Mucosa of descending colon (tissue), 3 donors: ENCODE measurements around the gene NEGR1. TPM values are rescaled to one million over a fixed set of nuclear protein-coding genes. Genes with fewer than 3 reads are reported as not detected.

Source experiments
- ATAC-seq: fragments of 200-7000 bp; cut with Tn5 transposase; one replicate; pipeline ENCODE4 v1.9.1; 2020; ENCODE audit warnings: mild to moderate bottlenecking, moderate library complexity
- DNase-seq, 3 donors: peaks; one replicate each; pipeline ENCODE4 v3.0.0-alpha.2; 2020
- H3K36me3 ChIP-seq: fragments of 200-600 bp; one replicate; pipeline ENCODE4 v1.8.0; 2021; ENCODE audit warnings: low read depth, mild to moderate bottlenecking
- H3K4me1 ChIP-seq: fragments of 200-600 bp; one replicate; pipeline ENCODE4 v1.8.0; 2021; ENCODE audit warnings: low read depth, mild to moderate bottlenecking
- H3K4me3 ChIP-seq: fragments of 200-600 bp; one replicate; pipeline ENCODE4 v1.8.0; 2021; ENCODE audit warnings: mild to moderate bottlenecking
- H3K9me3 ChIP-seq: fragments of 200-600 bp; one replicate; pipeline ENCODE4 v1.8.0; 2021; ENCODE audit warnings: mild to moderate bottlenecking
- intact Hi-C, 2 donors: fragments of 100-400 bp; cut with DNase I in 1 of 2; cut with micrococcal nuclease in 1 of 2; formaldehyde crosslinking; loops; one replicate each; pipeline versions ENCODE4 v1.11.0 to v1.11.1; 2022; cut with DNase I, micrococcal nuclease
- total RNA-seq, 3 donors: library from RNA; stranded (reverse); fragmentation: NEBNext Ultra II Directional in 2 of 3; extraction: Animal tissue kit (Norgen Biotek cat#: 25700) in 2 of 3; gene quantifications; one replicate each; pipeline versions ENCODE4 v1.2.1 to v1.2.4, GENCODE V29; 2021 to 2023
- TF ChIP-seq, protein P1 (sequence below): fragments of 200-600 bp; IDR thresholded peaks from one replicate; pipeline ENCODE4 v1.8.0; 2022; ENCODE audit warnings: antibody characterized with exemption, mild to moderate bottlenecking
- donor health status: DM: no; HTN: no; CAD: no; lungs with moderate emphysema.
- donor health status: DM: no; HTN: no; CAD: no.
- donor health status: DM: no; HTN: yes; CAD: no.

The NEGR1 gene
- total RNA-seq, 3 donors from 2014 or later: 2.3 to 47.9 (median 8.0) TPM

DNA sequence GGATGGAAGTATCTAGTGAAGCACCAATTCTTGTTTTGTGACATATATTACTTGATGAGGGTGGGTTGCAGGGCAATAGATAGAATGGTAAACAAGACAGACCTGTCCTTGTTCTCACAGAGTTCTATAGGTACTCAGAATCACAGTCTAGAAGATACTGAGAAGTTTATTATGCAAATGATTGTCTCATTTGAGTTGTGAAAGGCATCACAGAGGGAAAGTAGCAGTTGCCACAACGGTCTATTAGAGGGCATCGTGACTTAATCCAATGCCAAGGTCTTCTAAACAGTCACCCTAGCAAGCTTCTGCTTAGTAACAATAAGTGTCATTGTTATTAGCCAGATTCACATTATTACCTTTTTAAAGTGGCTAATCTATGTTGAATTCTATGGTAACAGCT is 626.7 kb downstream of the NEGR1 start:
- H3K9me3 ChIP-seq: no peaks in the 10 kb centered on the region
- intact Hi-C loops: no loop called here
- no peaks in the 10 kb centered on the region for H3K36me3 ChIP-seq
- no peaks in the 10 kb centered on the region for H3K4me1 ChIP-seq
- TF ChIP-seq, protein P1, sequence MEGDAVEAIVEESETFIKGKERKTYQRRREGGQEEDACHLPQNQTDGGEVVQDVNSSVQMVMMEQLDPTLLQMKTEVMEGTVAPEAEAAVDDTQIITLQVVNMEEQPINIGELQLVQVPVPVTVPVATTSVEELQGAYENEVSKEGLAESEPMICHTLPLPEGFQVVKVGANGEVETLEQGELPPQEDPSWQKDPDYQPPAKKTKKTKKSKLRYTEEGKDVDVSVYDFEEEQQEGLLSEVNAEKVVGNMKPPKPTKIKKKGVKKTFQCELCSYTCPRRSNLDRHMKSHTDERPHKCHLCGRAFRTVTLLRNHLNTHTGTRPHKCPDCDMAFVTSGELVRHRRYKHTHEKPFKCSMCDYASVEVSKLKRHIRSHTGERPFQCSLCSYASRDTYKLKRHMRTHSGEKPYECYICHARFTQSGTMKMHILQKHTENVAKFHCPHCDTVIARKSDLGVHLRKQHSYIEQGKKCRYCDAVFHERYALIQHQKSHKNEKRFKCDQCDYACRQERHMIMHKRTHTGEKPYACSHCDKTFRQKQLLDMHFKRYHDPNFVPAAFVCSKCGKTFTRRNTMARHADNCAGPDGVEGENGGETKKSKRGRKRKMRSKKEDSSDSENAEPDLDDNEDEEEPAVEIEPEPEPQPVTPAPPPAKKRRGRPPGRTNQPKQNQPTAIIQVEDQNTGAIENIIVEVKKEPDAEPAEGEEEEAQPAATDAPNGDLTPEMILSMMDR: no peak
- DNase-seq: no peak
- no peak overlapping the region for H3K4me3 ChIP-seq
- ATAC-seq: no peak

DNA sequence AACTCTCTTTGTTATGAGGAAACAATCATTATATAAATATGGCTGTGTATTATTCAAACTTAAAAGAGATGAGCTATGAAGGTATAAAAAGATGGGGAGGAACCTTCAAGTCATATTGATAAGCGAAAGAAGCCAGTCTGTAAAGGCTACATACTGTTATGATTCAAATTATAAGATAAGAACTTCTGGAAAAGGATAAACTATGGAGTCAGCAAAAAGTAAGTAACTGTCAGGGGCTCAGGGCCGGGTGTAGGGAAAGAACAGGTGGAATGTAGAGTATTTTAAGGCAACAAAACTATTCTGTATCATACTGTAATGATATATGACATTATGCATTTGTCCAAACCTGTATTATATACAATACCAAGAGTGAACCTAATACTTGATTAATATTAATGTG is 628.4 kb downstream of the NEGR1 start:
- intact Hi-C loops: no loop called here
- TF ChIP-seq, protein P1: no peak
- ATAC-seq (no peak), DNase-seq (no peak)
- Histone ChIP-seq H3K36me3 (no peaks in the 10 kb centered on the region), H3K4me3 (no peak overlapping the region), H3K9me3 (no peaks in the 10 kb centered on the region), H3K4me1 (no peaks in the 10 kb centered on the region)

GRCh38 chr1:71651214-71651613 is 631.1 kb downstream of the NEGR1 start:
- ATAC-seq: no peak
- Histone ChIP-seq H3K4me1 (no peaks in the 10 kb centered on the region), H3K36me3 (no peaks in the 10 kb centered on the region), H3K9me3 (no peaks in the 10 kb centered on the region), H3K4me3 (no peak overlapping the region)
- no peak for DNase-seq
- TF ChIP-seq, protein P1: no peak
- intact Hi-C loops: no loop called here

GRCh38 chr1:71650119-71650518 is 632.2 kb downstream of the NEGR1 start:
- H3K4me3 ChIP-seq: no peak overlapping the region
- H3K9me3 ChIP-seq: no peaks in the 10 kb centered on the region
- DNase-seq (no peak), ATAC-seq (no peak)
- TF ChIP-seq, protein P1: no peak
- no peaks in the 10 kb centered on the region for H3K36me3 ChIP-seq
- intact Hi-C loops: no loop called here
- no peaks in the 10 kb centered on the region for H3K4me1 ChIP-seq

GRCh38 chr1:71649608-71650007 is 632.7 kb downstream of the NEGR1 start:
- intact Hi-C loops: no loop called here
- Histone ChIP-seq H3K4me3 (no peak overlapping the region), H3K36me3 (no peaks in the 10 kb centered on the region), H3K4me1 (no peaks in the 10 kb centered on the region), H3K9me3 (no peaks in the 10 kb centered on the region)
- ATAC-seq (no peak), DNase-seq (no peak)
- TF ChIP-seq, protein P1: no peak
